ENCODE results near the gene SEMA5A.

- TF ChIP-seq POLR2A (IDR thresholded peaks at IDR 0.05; ENCODE audit: low read length) (no peak), GATA1 (IDR thresholded peaks at IDR 0.05; ENCODE audit: low read depth, low read length) (no peak)
Measured at GRCh38 chr5:9318031-9318430, 227.8 kb downstream of the SEMA5A start.

All from erythroblast (primary cell).